GM12873 (cell line): ENCODE data around the gene RHOA.

Experiments used
- CTCF ChIP-seq: IDR thresholded peaks from 2 replicates; pipeline ENCODE4 v1.5.1; 2012; ENCODE audit warnings: low read depth, mild to moderate bottlenecking, moderate library complexity, low read length, control low read depth; ENCODE audit not compliant: insufficient read depth; ENCODE audit errors: missing control alignments

Gene RHOA

DNA sequence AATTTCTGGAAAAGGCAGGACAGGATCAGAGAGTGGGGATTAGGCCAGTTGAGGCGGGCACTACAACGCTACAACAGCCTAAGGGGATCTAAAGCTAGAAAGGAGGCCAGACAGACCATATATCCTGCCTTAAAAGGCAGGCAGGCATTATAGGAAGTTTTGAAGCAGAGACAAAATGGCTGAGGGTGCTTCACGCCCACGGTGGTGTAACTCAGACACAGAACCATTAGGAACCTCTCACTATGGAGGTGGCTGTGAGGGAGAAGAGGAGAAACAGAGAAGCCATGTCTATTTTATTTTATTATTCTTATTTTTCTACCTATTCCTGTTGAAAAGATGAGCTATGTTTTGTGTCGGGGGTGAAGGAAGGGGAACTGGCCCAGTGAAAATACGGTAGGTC lies 69.8 kb downstream of the RHOA start:
- no peak for TF ChIP-seq CTCF

GRCh38 chr3:49339941-49340800 lies 71.6 kb downstream of the RHOA start, which contains the start of gene USP4:
TSS of gene USP4 (minus strand) at chr3:49340053. CDS start at chr3:49340024, 29 bp downstream.
- peak; percentile 69 for TF ChIP-seq CTCF

DNA sequence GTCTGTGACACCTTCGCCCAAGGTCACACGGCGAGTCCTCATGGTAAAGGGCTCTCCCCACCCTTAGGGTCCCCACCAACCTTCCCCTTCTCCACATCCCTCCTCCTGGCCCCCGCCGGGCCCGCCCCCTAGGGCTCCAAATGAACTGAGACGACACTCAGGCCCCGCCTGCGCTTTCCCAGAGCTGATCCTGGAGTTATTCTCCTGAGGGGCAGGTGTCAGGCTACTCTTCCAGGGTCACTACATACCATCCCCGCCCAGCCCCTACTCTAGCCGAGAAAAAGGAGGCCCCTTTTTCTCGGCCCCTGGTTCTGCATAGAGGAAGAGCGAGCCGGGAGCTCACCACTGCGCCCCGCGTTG lies 72.2 kb downstream of the RHOA start:
- TF ChIP-seq CTCF: no peak

GRCh38 chr3:49333916-49334633 lies 77.7 kb downstream of the RHOA start:
- TF ChIP-seq CTCF: no peak

DNA sequence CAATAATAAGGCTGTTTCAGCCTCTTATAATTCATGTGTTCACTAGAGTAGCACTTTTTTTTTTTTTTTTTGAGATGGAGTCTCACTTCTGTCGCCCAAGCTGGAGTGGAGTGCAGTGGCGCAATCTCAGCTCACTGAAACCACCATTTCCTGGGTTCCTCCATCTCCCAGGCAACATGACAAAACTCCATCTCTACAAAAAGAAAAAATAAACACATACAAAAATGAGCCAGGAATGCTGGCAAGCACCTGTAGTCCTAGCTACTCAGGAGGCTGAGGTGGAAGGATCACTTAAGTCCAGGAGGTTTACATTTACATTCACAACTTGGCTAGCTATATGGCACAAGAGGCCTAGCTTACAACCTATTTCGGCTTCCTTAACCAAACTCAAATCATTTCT lies 78.7 kb downstream of the RHOA start:
- TF ChIP-seq CTCF: no peak

DNA sequence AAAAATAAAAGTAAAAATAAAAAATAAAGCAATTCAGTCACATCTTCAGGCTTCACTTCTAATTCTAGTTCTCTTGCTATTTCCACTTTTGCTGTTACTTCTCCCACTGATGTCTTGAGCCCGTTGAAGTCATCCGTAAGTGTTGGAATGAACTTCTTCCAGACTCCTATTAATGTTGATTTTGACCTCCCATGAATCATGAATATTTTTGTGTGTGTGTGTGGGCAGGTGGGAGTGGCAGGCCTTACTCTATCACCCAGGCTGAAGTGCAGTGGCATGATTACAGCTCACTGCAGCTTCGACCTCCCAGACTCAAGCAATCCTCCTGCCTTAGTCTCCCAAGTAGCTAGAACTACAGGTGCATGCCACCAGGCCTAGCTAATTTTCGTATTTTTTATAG lies 82.6 kb downstream of the RHOA start:
- no peak for TF ChIP-seq CTCF

- TF ChIP-seq CTCF: peak; percentile 45
Measured at GRCh38 chr3:49327485-49327884, 84.3 kb downstream of the RHOA start.
